NCI-H187 treated with DMSO at 0.1 percent for 48 hours (cell line): Measurements from ENCODE around the gene PPP2R2B.

ENCODE experiments used
- DNase-seq: peaks from one replicate; lab custom pipeline; 2025; lab: John Stamatoyannopoulos, UW

PPP2R2B gene

DNA sequence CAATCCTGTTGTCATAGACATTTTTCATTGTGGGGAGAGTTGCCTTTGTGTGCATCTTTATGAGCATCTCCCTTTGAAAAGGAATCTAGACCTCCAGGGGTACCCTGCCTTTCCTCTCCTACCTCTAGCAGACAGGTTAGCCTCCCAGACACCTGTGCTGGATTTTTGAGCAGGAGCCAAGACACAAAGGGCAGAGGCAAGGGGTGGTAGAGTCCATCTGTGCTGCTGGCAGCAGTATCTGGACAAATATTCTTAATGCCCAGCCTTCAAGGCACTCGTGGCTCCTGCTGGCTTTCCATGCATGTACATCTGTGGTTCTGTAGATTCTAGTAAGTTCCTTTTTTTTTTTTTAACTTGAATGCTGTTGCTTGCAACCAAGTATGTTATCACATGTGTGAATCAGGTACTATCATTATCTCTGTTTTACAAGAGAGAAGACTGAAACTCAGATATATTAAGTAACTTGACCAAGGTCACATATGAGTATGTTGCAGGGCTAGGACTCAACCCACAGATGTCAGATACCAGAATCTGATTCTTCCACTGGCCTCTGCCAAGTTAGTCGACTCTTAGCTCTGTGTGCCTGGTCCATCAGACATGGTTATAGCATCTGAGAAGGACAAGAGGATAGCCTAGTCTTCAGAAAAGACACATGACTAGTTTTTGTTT lies 329.6 kb downstream of the PPP2R2B start:
- no peak for DNase-seq

GRCh38 chr5:146544232-146544631 lies 334.3 kb downstream of the PPP2R2B start:
- no peak for DNase-seq

GRCh38 chr5:146541958-146542849 lies 336.4 kb downstream of the PPP2R2B start:
- DNase-seq: no peak

DNA sequence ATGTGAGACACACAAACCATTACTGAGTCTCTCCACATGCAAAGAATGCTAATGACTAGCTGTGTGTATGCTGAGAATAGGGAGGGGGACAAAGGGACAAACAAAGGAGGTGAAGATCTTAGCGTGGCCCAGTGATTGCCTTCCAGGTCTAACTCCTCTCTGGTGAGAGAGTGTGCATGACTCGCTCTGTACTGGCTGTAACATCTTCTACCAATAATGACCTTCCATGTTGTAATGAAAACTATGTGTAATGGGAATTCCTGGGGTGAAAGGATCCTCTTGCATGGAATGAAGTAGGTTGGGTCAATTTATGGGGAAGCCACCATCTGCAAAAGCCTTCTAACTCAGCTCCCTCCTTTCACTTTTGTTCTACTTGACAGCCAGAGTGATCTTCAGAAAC lies 338.1 kb downstream of the PPP2R2B start:
- no peak for DNase-seq

- no peak for DNase-seq
These were observed 338.6 kb downstream of the PPP2R2B start for GRCh38 chr5:146539973-146540372.

DNA sequence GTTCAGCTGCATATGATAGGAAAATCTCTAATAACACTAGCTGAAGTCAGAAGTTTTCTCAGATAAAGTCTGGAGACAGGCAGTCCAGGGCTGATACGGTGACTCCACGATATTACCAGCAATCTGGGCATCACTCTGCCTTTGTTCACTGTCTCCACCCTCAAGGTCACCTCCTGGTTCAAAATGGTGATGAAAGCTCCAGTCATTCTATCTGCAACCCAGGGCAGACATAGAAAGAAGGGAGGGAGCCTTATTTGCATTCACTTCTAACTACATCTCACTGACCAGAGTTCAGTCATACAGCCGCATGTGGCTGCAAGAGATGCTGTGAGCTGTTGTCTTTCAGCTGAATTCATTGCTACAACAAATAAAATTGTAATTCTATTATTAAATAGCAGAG lies 340.1 kb downstream of the PPP2R2B start:
- no peak for DNase-seq

DNA sequence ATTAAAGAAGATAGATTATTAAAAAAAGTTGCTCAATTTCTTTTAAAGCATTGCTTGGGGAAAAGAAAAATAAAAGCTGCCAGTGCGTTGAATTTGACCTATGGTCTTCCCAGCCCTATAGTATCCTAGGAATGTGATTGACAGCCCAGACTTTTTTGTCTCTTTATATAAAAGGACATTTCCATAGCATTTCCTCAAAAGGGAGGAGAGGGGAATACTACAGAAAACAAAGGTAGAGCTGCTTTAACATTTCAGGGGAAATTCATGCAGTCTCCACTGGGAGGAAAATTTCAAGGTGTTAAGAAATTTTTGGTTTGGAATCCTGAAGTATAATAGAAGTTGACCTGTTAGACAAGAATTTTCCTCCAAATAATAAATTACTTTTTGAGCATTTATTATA lies 344.7 kb downstream of the PPP2R2B start:
- DNase-seq: no peak

- peak; percentile 55 for DNase-seq
These were observed 345.2 kb downstream of the PPP2R2B start for GRCh38 chr5:146533260-146533857.
